Measurements from ENCODE around the gene TNIK.
"Not testable (repeated sequence)": the region's sequence is repeated elsewhere in the genome, so short reads cannot be mapped to it uniquely, and the experiment has no call there.

- not testable (repeated sequence) for TF ChIP-seq POLR2A (IDR thresholded peaks at IDR 0.05; ENCODE audit: low read depth, low read length); POLR2AphosphoS5 (IDR thresholded peaks at IDR 0.05; ENCODE audit: low read length); MLLT1 (IDR thresholded peaks at IDR 0.05); CBX3 (IDR thresholded peaks at IDR 0.05; ENCODE audit: borderline replicate concordance, low read depth); CTCF (IDR thresholded peaks at IDR 0.05 in 2 of 3, conservative IDR thresholded peaks at IDR 0.05 in 1 of 3; ENCODE audit: control insufficient read depth in 2 of 3, extremely low read depth in 1 of 3, insufficient read depth in 1 of 3, low read depth in 3 of 3, low read length in 3 of 3); SMC3 (IDR thresholded peaks at IDR 0.05; ENCODE audit: borderline replicate concordance, low read length); IKZF2 (IDR thresholded peaks at IDR 0.05); EZH2 (IDR thresholded peaks at IDR 0.05; ENCODE audit: borderline replicate concordance, control insufficient read depth, low read depth, low read length); ZZZ3 (IDR thresholded peaks at IDR 0.05; ENCODE audit: control insufficient read depth, insufficient read length, low read depth); MXI1 (IDR thresholded peaks at IDR 0.05; ENCODE audit: low read depth, low read length); ZNF207 (IDR thresholded peaks at IDR 0.05; ENCODE audit: borderline replicate concordance); KDM1A (IDR thresholded peaks at IDR 0.05; ENCODE audit: borderline replicate concordance); PAX5 (IDR thresholded peaks at IDR 0.05; ENCODE audit: borderline replicate concordance, low read depth, low read length)
Measured at GRCh38 chr3:171119402-171119801, 340.8 kb downstream of the TNIK start.

All from GM12878 (cell line).